Esophagus muscularis mucosa (tissue), 4 donors: Measurements from ENCODE around the gene LPAR1. TPM values are rescaled to one million over a fixed set of nuclear protein-coding genes. Genes with fewer than 3 reads are reported as not detected.

Experiments
- DNase-seq: peaks from one replicate; pipeline ENCODE4 v3.0.0-alpha.2; 2017; ENCODE audit errors: extremely low spot score
- H3K27ac ChIP-seq, 4 donors: fragments of 200-600 bp; sonication (generic); replicated peaks in 1 of 4; 1 replicate in 3 of 4; 2 replicates in 1 of 4; pipeline ENCODE4 v1.5.1; 2016 to 2019; ENCODE audit warnings: mild to moderate bottlenecking in 1 of 4
- H3K27me3 ChIP-seq, 4 donors: fragments of 200-600 bp; sonication (generic); one replicate each; pipeline versions ENCODE4 v1.5.1 to v1.6.0; 2016 to 2019
- H3K36me3 ChIP-seq, 4 donors: fragments of 200-600 bp; sonication (generic); one replicate each; pipeline ENCODE4 v1.5.1; 2016 to 2019
- H3K4me1 ChIP-seq, 4 donors: fragments of 200-600 bp; sonication (generic); one replicate each; pipeline ENCODE4 v1.5.1; 2016 to 2019
- H3K4me3 ChIP-seq, 4 donors: fragments of 200-600 bp; sonication (generic); 1 replicate in 2 of 4; 2 replicates in 2 of 4; pipeline ENCODE4 v1.5.1; 2016 to 2019; ENCODE audit warnings: mild to moderate bottlenecking in 4 of 4, moderate library complexity in 1 of 4
- H3K9me3 ChIP-seq, 4 donors: fragments of 200-600 bp; sonication (generic); 1 replicate in 3 of 4; 2 replicates in 1 of 4; pipeline ENCODE4 v1.5.1; 2016 to 2019
- CTCF ChIP-seq, 3 experiments: fragments of 200-600 bp in 2 of 3; fragments of 450-650 bp in 1 of 3; sonication (generic) in 2 of 3; IDR thresholded peaks; one replicate each; pipeline ENCODE4 v1.5.1; 2017 to 2019; ENCODE audit warnings: antibody characterized with exemption in 3 of 3, mild to moderate bottlenecking in 2 of 3, moderate library complexity in 1 of 3
- EP300 ChIP-seq: sonication (generic); formaldehyde crosslinking; IDR thresholded peaks from one replicate; pipeline ENCODE4 v1.6.1; 2017; ENCODE audit warnings: antibody characterized with exemption
- POLR2A ChIP-seq: fragments of 450-650 bp; IDR thresholded peaks from one replicate; pipeline ENCODE4 v1.6.1; 2017; ENCODE audit warnings: antibody characterized with exemption, moderate library complexity, mild to moderate bottlenecking, low read depth
- POLR2AphosphoS5 ChIP-seq, 2 donors: sonication (generic); formaldehyde crosslinking; IDR thresholded peaks; one replicate each; pipeline ENCODE4 v1.6.1; 2017; ENCODE audit warnings: antibody characterized with exemption in 2 of 2
- WGBS: methylation state at CpG from one replicate; pipeline ENCODE4 v1.1.5; 2018; 5-methylcytosine and 5-hydroxymethylcytosine counted together
- intact Hi-C: fragments of 100-400 bp; cut with DNase I; formaldehyde crosslinking; loops from one replicate; pipeline ENCODE4 v1.15.1; 2023
- total RNA-seq, 4 donors: library from RNA; depleted of rRNA; stranded (reverse); fragments of >200 nt; gene quantifications; one replicate each; pipeline versions ENCODE4 v1.1.0 to v1.2.1, GENCODE V29; 2016

The LPAR1 gene
- total RNA-seq, 4 donors from 2014 or later, result 34.1 to 55.5 (median 48.8) TPM

GRCh38 chr9:110842986-110843385 is 195.3 kb downstream of the LPAR1 start:
- TF ChIP-seq EP300 (no peak), POLR2AphosphoS5 (IDR thresholded peaks at IDR 0.05) (no peak), POLR2A (no peak), CTCF (IDR thresholded peaks at IDR 0.05) (no peak)
- no peak overlapping the region for H3K4me3 ChIP-seq
- no peak for DNase-seq
- 68% methylated on average over 3 of the region's 3 CpGs for WGBS
- H3K9me3 ChIP-seq, result no peaks in the 10 kb centered on the region
- intact Hi-C loops, result no loop called here
- H3K36me3 ChIP-seq, result no peaks in the 10 kb centered on the region
- no peaks in the 10 kb centered on the region for H3K27me3 ChIP-seq
- H3K4me1 ChIP-seq, result peaks cover 0 to 8% (median 3%) of the 10 kb centered on the region in 4 donors
- no peak overlapping the region for H3K27ac ChIP-seq

DNA sequence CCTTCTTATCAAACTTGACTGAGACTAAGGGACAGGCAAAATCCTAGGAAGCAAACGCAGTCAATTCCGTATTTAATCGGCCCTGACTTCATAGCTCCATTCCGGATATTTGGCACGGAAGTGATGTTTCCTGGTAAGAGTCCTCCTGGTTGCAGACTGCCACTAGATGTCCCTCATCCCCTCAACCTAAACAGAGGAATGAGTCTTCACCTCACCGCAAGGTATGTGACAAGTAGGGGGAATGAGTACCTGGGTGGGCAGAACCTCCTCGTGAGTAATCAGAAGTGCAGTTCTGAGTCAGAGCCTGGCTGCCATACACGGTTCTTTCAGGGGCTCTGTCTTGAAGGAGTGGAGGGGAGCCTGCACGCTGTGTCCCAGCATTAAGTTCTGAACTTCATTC is 196.1 kb downstream of the LPAR1 start:
- intact Hi-C loops, result no loop called here

GRCh38 chr9:110837401-110838005 is 200.8 kb downstream of the LPAR1 start:
- H3K4me3 ChIP-seq, result no peak overlapping the region
- H3K27me3 ChIP-seq, result peaks cover 0 to 3% (median 0%) of the 10 kb centered on the region in 4 donors
- H3K9me3 ChIP-seq, result no peaks in the 10 kb centered on the region
- H3K27ac ChIP-seq, result no peak overlapping the region
- no peak for DNase-seq
- TF ChIP-seq POLR2A, result no peak
- H3K36me3 ChIP-seq, result no peaks in the 10 kb centered on the region
- WGBS, result 91% methylated on average over 2 of the region's 2 CpGs
- H3K4me1 ChIP-seq, result no peaks in the 10 kb centered on the region
- intact Hi-C loops, result no loop called here

More for the DNA sequence above, 196.1 kb downstream of the LPAR1 start:
- H3K27ac ChIP-seq, result no peak overlapping the region
- no peak overlapping the region for H3K4me3 ChIP-seq
- TF ChIP-seq CTCF (IDR thresholded peaks at IDR 0.05) (no peak), POLR2A (no peak), POLR2AphosphoS5 (IDR thresholded peaks at IDR 0.05) (no peak), EP300 (no peak)
- no peaks in the 10 kb centered on the region for H3K9me3 ChIP-seq
- DNase-seq, result no peak
- WGBS, result 91% methylated on average over 8 of the region's 9 CpGs
- no peaks in the 10 kb centered on the region for H3K36me3 ChIP-seq
- H3K27me3 ChIP-seq, result peaks cover 0 to under 1% (median 0%) of the 10 kb centered on the region in 4 donors
- peaks cover 0 to under 1% (median 0%) of the 10 kb centered on the region in 4 donors for H3K4me1 ChIP-seq

GRCh38 chr9:110835859-110836271 is 202.4 kb downstream of the LPAR1 start:
- Histone ChIP-seq H3K4me1 (no peaks in the 10 kb centered on the region), H3K9me3 (no peaks in the 10 kb centered on the region), H3K27ac (no peak overlapping the region), H3K4me3 (no peak overlapping the region), H3K36me3 (no peaks in the 10 kb centered on the region), H3K27me3 (peaks cover 0 to 3% (median 0%) of the 10 kb centered on the region in 4 donors)
- TF ChIP-seq POLR2AphosphoS5 (IDR thresholded peaks at IDR 0.05) (no peak), EP300 (no peak), POLR2A (no peak), CTCF (IDR thresholded peaks at IDR 0.05) (no peak)
- intact Hi-C loops, result no loop called here
- WGBS, result 81% methylated on average over 1 of the region's 1 CpG
- DNase-seq, result no peak

- TF ChIP-seq CTCF (IDR thresholded peaks at IDR 0.05), result no peak
- TF ChIP-seq POLR2A, result no peak
- no peak for TF ChIP-seq EP300
- TF ChIP-seq POLR2AphosphoS5 (IDR thresholded peaks at IDR 0.05), result no peak
- no peaks in the 10 kb centered on the region for H3K4me1 ChIP-seq
- WGBS, result 60% methylated on average over 3 of the region's 3 CpGs
- no peak for DNase-seq
- H3K9me3 ChIP-seq, result no peaks in the 10 kb centered on the region
- H3K27me3 ChIP-seq, result peaks cover 0 to 3% (median 0%) of the 10 kb centered on the region in 4 donors
- H3K27ac ChIP-seq, result no peak overlapping the region
- H3K36me3 ChIP-seq, result no peaks in the 10 kb centered on the region
- intact Hi-C loops, result no loop called here
- no peak overlapping the region for H3K4me3 ChIP-seq
Observed at GRCh38 chr9:110835404-110835803, 202.9 kb downstream of the LPAR1 start.
